ENCODE data around the gene RXFP4.
"Not testable (repeated sequence)": the region's sequence is repeated elsewhere in the genome, so short reads cannot be mapped to it uniquely, and the experiment has no call there.

RXFP4 gene, protein sequence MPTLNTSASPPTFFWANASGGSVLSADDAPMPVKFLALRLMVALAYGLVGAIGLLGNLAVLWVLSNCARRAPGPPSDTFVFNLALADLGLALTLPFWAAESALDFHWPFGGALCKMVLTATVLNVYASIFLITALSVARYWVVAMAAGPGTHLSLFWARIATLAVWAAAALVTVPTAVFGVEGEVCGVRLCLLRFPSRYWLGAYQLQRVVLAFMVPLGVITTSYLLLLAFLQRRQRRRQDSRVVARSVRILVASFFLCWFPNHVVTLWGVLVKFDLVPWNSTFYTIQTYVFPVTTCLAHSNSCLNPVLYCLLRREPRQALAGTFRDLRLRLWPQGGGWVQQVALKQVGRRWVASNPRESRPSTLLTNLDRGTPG

GRCh38 chr1:155940993-155941844, at the start of gene RXFP4:
TSS of gene RXFP4 (plus strand) at chr1:155941638. CDS start at chr1:155941710, 72 bp downstream.
- no peak for DNase-seq (ENCODE audit: low read depth in 3 of 3)

- no peak for DNase-seq (ENCODE audit: low read depth in 3 of 3)
Measured at GRCh38 chr1:155892796-155893195, 48.6 kb upstream of the RXFP4 start.

DNA sequence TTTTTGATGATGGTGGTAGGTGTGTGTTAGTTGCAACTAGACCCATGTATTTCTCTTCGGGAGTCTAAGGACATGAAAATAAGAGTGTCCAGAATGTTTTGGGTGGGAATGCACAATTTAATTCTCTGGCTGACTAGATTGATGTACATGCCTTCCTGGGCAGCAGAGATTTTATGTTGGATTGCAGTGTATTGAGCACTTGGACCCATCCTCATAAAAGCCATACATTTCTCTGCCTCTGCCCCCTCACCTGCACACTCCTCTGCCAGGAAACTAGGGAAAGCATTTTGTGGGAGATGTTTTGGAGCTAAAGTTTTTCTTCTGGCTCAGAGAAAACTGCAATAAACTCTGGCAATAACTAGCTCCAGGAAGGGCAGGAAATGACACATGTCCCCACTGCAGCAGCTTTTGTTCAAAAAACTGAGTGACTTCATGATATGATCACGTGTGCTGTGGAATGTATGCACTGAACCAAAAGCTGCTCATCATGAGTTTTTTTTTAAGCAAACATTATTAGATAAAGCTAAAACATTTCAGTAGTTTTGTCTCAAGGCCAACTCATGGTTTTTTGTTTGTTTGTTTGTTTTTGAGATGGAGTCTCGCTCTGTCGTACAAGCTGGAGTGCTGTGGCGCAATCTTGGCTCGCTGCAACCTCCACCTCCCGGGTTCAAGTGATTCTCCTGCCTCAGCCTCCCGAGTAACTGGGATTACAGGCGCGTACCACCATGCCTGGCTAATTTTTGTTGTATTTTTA, 47.9 kb upstream of the RXFP4 start:
- no peak for DNase-seq (ENCODE audit: low read depth in 3 of 3)

DNA sequence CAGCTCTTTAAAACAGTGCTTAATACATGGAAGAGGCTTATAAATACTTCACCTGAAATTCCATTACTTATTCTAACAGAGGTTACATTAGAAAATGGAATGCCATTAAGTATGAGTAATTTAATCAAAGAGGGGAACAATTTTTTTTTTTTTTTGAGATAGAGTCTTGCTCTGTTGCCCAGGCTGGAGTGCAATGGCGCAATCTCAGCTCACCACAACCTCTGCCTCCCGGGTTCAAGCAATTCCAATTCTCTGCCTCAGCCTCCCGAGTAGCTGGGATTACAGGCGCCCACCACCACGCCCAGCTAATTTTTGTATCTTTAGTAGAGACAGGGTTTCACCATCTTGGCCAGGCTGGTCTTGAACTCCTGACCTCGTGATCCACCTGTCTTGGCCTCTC, 45.8 kb upstream of the RXFP4 start:
- not testable (repeated sequence) for DNase-seq (ENCODE audit: low read depth in 3 of 3)

- DNase-seq (ENCODE audit: low read depth in 3 of 3) = not testable (repeated sequence)
Measured at GRCh38 chr1:155896476-155896875, 45.0 kb upstream of the RXFP4 start.

GRCh38 chr1:155897746-155898145, 43.7 kb upstream of the RXFP4 start:
- no peak for DNase-seq (ENCODE audit: low read depth in 3 of 3)

- no peak for DNase-seq (ENCODE audit: low read depth in 3 of 3)
Measured at GRCh38 chr1:155898888-155899287, 42.5 kb upstream of the RXFP4 start.

DNA sequence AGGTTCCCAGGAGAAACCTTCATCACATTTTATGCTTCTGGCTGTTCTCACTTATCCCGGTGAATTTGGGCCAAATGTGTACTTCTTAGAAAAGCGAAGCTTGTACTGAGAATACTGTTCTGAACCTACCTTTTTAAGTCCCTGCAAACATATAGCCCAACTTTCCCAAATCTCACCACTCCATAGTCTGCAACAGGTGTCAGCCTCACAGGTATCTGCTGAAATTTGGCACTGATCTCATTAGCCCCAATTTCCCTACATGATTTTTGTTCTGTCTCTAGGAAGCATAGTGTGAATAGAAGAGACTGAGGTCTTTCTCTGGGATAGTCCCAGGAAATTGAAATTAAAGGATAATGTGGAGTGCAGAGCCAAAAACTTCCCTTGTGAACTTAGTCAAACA, 41.8 kb upstream of the RXFP4 start:
- DNase-seq (ENCODE audit: low read depth in 3 of 3) = no peak

GRCh38 chr1:155900161-155900560, 41.3 kb upstream of the RXFP4 start:
- DNase-seq (ENCODE audit: low read depth in 3 of 3) = no peak

- no peak for DNase-seq (ENCODE audit: low read depth in 3 of 3)
Measured at GRCh38 chr1:155904261-155904660, 37.2 kb upstream of the RXFP4 start.

GRCh38 chr1:155909894-155910293, 31.5 kb upstream of the RXFP4 start:
- DNase-seq (ENCODE audit: low read depth in 3 of 3) = no peak

GRCh38 chr1:155910621-155911121, 30.8 kb upstream of the RXFP4 start:
- peak in 1 of 3 experiments; percentile 8 for DNase-seq (ENCODE audit: low read depth in 3 of 3)

DNA sequence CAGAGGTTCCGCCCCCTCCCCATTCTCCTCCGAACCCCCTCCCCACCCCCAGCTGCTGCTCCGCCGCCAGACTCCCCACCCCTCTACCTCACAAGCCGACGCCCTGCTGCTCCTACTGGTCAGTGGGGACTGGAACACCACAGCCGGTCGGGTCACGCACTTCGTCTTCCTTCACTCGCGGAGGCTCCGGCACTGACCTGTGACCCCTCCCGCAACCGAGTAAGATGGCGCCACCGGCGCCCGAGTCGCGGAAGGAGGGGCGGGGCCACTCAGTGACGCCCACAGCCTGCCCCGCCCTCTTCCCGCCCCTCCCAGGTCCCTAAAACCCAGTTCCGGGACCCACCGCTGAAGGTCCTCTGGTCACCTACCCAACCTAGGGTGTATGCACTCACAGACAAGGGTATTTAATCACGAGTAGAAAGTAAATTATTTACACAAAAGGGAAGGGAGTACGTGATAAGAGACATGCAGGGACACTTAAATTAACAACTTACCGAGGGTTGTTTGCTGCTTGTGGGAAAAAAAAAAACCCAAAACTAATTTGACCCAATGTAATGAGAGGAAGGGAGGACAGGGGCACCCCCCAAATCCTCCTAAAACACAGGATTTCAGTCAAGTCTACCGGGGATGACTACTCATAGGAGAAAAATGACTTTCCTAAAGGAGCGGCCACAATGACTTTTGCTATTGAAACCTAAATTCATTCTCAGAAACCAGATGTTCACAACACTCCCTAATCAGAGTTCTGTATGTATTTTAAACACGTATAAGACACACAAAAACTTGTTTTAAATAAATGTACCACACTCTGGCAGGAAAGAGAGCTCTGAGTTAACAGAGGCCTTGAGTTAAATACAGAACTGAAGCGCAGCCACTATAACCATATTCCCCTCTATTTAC, 30.0 kb upstream of the RXFP4 start, which contains the start of gene RIT1:
RIT1 (minus strand) TSS at position 194 of the 900 bp plus-strand sequence. CDS start 588 bp downstream, outside the sequence.
- DNase-seq (ENCODE audit: low read depth in 3 of 3) = peak; percentile 72 to 83 (median 74)

GRCh38 chr1:155912056-155912536, 29.3 kb upstream of the RXFP4 start:
- no peak for DNase-seq (ENCODE audit: low read depth in 3 of 3)

- DNase-seq (ENCODE audit: low read depth in 3 of 3) = no peak
Measured at GRCh38 chr1:155913969-155914757, 27.3 kb upstream of the RXFP4 start.

GRCh38 chr1:155918660-155919059, 22.8 kb upstream of the RXFP4 start:
- DNase-seq (ENCODE audit: low read depth in 3 of 3) = no peak

DNA sequence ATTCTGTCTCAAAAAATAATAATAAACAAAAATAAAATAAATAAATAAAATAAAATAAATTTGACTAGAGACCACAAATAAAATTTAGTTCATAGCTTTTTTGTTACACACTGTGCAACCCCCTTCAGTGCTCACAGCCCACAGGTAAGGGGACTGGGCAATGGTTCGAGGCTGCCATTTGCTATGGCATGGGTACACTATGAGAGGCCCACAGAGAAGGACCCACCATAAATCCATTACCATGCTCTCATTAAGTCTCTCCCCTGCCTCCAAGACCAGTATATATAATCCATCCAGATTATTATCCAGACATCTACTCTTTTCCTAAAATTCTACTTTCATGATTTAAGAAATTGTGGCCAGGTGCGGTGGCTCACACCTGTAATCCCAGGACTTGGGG, 21.6 kb upstream of the RXFP4 start:
- no peak for DNase-seq (ENCODE audit: low read depth in 3 of 3)

DNA sequence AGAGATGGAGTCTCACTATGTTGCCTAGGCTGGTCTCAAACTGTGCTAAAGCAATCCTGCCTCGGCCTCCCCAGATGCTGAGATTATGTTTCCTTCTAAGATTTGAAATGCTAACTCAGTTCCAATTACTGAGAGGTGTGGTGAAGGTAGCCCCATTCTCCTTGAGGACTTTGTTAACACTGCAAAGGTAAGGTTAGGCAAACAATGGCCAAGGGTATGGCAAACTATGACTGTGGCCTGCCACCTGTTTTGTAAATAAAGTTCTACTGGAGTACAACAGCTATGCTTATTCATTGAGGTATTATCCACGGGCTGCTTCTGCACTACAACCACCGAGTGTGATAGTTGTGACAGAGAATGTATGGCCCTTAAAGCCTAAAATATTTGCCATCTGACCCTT, 20.7 kb upstream of the RXFP4 start:
- no peak for DNase-seq (ENCODE audit: low read depth in 3 of 3)

GRCh38 chr1:155925506-155925905, 15.9 kb upstream of the RXFP4 start:
- DNase-seq (ENCODE audit: low read depth in 3 of 3) = no peak

- DNase-seq (ENCODE audit: low read depth in 3 of 3) = no peak
Measured at GRCh38 chr1:155929057-155929456, 12.4 kb upstream of the RXFP4 start.

Measured in stimulated activated CD4-positive, alpha-beta T cell treated with anti-CD3 and anti-CD28 coated beads, TNF-alpha, amount 100 ng/mL, for 24 hours (primary cell).